Diencephalon (tissue), 1 donor: ENCODE data around the gene CLEC3B. TPM values are rescaled to one million over a fixed set of nuclear protein-coding genes. Genes with fewer than 3 reads are reported as not detected.

Source experiments
- small RNA-seq: library from RNA; depleted of rRNA; stranded (forward); fragments of <200 nt; gene quantifications from one replicate; pipeline ENCODE3, GENCODE V24; 2014
- total RNA-seq: library from RNA; depleted of rRNA; stranded (reverse); fragments of >200 nt; gene quantifications from one replicate; pipeline ENCODE4 v1.2.3, GENCODE V29; 2014

Gene CLEC3B
- 34.4 TPM for total RNA-seq

GRCh38 chr3:45026038-45026437, at the start of gene CLEC3B:
Gene CLEC3B, plus strand, starts transcription at chr3:45026303. Its CDS starts 60 bp downstream, at chr3:45026363.

Small RNAs within 50 kb of the gene (small RNA-seq; reads per million reads assigned to genes)
- gene RNU5B-3P: 0.28 reads per million, percentile 16 among the genes with 10 or more reads in this experiment

Other genes starting within 250 kb of the CLEC3B start
- 10.4 TPM for gene TMEM42, start 164.4 kb upstream of the CLEC3B start, total RNA-seq
- not detected for gene TGM4, start 151.7 kb upstream of the CLEC3B start, total RNA-seq
- gene ZDHHC3, start 50.1 kb upstream of the CLEC3B start, total RNA-seq: 42.4 TPM
- gene EXOSC7, start 50.1 kb upstream of the CLEC3B start, total RNA-seq: 29.5 TPM
- gene CDCP1, start 120.1 kb downstream of the CLEC3B start, total RNA-seq: 0.23 TPM
- gene TMEM158, start 200.0 kb downstream of the CLEC3B start, total RNA-seq: 18.9 TPM